HepG2 (cell line): ENCODE data around the gene VPS18. TPM values are rescaled to one million over a fixed set of nuclear protein-coding genes. Genes with fewer than 3 reads are reported as not detected.

Experiments
- AHDC1 ChIP-seq: sonication (generic); formaldehyde crosslinking; IDR thresholded peaks from 2 replicates; pipeline ENCODE4 v1.5.1; 2020; ENCODE audit warnings: mild to moderate bottlenecking, missing genetic modification reagents, borderline replicate concordance
- ARID4A ChIP-seq: sonication (generic); formaldehyde crosslinking; IDR thresholded peaks from 2 replicates; pipeline ENCODE4 v1.5.0; 2020; ENCODE audit warnings: mild to moderate bottlenecking, missing genetic modification reagents, borderline replicate concordance
- HINFP ChIP-seq: sonication (generic); formaldehyde crosslinking; IDR thresholded peaks from 2 replicates; pipeline ENCODE4 v1.4.0; 2020; ENCODE audit warnings: low read depth, mild to moderate bottlenecking, missing genetic modification reagents
- MATR3 ChIP-seq: sonication (generic); formaldehyde crosslinking; IDR thresholded peaks from 2 replicates; pipeline ENCODE4 v1.4.0; 2020; ENCODE audit warnings: missing genetic modification reagents
- MAZ ChIP-seq, 2 experiments: sonication (generic) in 1 of 2; formaldehyde crosslinking in 1 of 2; IDR thresholded peaks; 2 replicates each; pipeline versions ENCODE4 v1.5.0 to v1.6.1; 2012 to 2020; ENCODE audit warnings: low read depth in 2 of 2, mild to moderate bottlenecking in 2 of 2, borderline replicate concordance in 1 of 2, improper control_type of control experiment in 1 of 2, low read length in 1 of 2, missing genetic modification reagents in 1 of 2, moderate library complexity in 1 of 2
- MTERF4 ChIP-seq: sonication (generic); formaldehyde crosslinking; IDR thresholded peaks from 2 replicates; pipeline ENCODE4 v1.8.0; 2023; ENCODE audit warnings: mild to moderate bottlenecking, missing genetic modification reagents
- NRL ChIP-seq: sonication (generic); formaldehyde crosslinking; IDR thresholded peaks from 2 replicates; pipeline ENCODE4 v1.5.0; 2020; ENCODE audit warnings: missing genetic modification reagents, mild to moderate bottlenecking, moderate library complexity, borderline replicate concordance
- PAF1 ChIP-seq: IDR thresholded peaks from 2 replicates; pipeline ENCODE4 v1.6.1; 2016; ENCODE audit warnings: missing genetic modification reagents, missing compliant biosample characterization
- POLR2G ChIP-seq: fragments of 200-400 bp; formaldehyde crosslinking; IDR thresholded peaks from 2 replicates; pipeline ENCODE4 v1.6.1; 2018; ENCODE audit warnings: mild to moderate bottlenecking, low read depth, low read length, moderate library complexity
- SIN3B ChIP-seq: fragments of 150-350 bp; IDR thresholded peaks from 2 replicates; pipeline ENCODE4 v1.6.1; 2014; ENCODE audit warnings: low read length
- THAP8 ChIP-seq: sonication (generic); formaldehyde crosslinking; IDR thresholded peaks from 2 replicates; pipeline ENCODE4 v1.5.1; 2020; ENCODE audit warnings: missing genetic modification reagents, mild to moderate bottlenecking, borderline replicate concordance
- ZFY ChIP-seq: sonication (generic); formaldehyde crosslinking; IDR thresholded peaks from 2 replicates; pipeline ENCODE4 v1.4.0; 2020; ENCODE audit warnings: missing genetic modification reagents
- ZNF501 ChIP-seq: sonication (generic); formaldehyde crosslinking; IDR thresholded peaks from 2 replicates; pipeline ENCODE4 v1.5.1; 2020; ENCODE audit warnings: mild to moderate bottlenecking, moderate library complexity, missing genetic modification reagents
- ZNF720 ChIP-seq: sonication (generic); formaldehyde crosslinking; IDR thresholded peaks from 2 replicates; pipeline ENCODE4 v1.4.0; 2020; ENCODE audit warnings: missing genetic modification reagents
- polyA plus RNA-seq, 8 experiments: library from polyadenylated mRNA; depleted of rRNA in 3 of 8; stranded (reverse) in 7 of 8; unstranded in 1 of 8; fragments of >200 nt; fragmentation: Illumina TruSeq in 4 of 8; extraction: Trizol in 4 of 8; gene quantifications; 2 replicates each; pipeline versions ENCODE4 v1.2.1 to v1.2.3, GENCODE V29; 2011 to 2016; ENCODE audit warnings: low read depth in 4 of 8, missing spikeins in 1 of 8, mixed read lengths in 1 of 8; ENCODE audit not compliant: insufficient read depth in 1 of 8
- total RNA-seq, 5 experiments: library from RNA; depleted of rRNA; stranded (reverse); fragments of >200 nt; fragmentation: Illumina TruSeq; extraction: Trizol; gene quantifications; 2 replicates each; pipeline ENCODE4 v1.2.3, GENCODE V29; 2016; ENCODE audit warnings: low read depth in 1 of 5

The VPS18 gene
- total and polyA plus RNA-seq, 2 of the 13 experiments (the other 11 are each of a cell fraction or from before 2014, with no cell fraction given): 5.8 to 17.0 TPM

- TF ChIP-seq AHDC1 (CRISPR knock-in tag) (no peak), HINFP (CRISPR knock-in tag) (no peak), ZNF501 (CRISPR knock-in tag) (peak; percentile 55; the same call in 1 of the 2 replicates), MAZ (IDR thresholded peaks at IDR 0.05; ENCODE audit: borderline replicate concordance, low read depth, low read length) (no peak), MAZ (CRISPR knock-in tag; IDR thresholded peaks at IDR 0.05; ENCODE audit: low read depth) (no peak), THAP8 (CRISPR knock-in tag) (no peak), NRL (CRISPR knock-in tag) (no peak), MATR3 (no peak), ZFY (peak; percentile 45; the same call in 1 of the 2 replicates), POLR2G (peak; percentile 39; the same call in 1 of the 2 replicates), ARID4A (CRISPR knock-in tag) (peak; percentile 26; the same call in 1 of the 2 replicates), SIN3B (no peak), MTERF4 (no peak), PAF1 (CRISPR knock-in tag) (no peak), ZNF720 (CRISPR knock-in tag) (no peak)
Observed at GRCh38 chr15:40928821-40929659, 34.8 kb downstream of the VPS18 start, which contains the start of gene DLL4 (continued).
